ENCODE measurements around the gene DAGLB.

- TF ChIP-seq CTCF (conservative IDR thresholded peaks at IDR 0.05) (no peak), ZFX (IDR thresholded peaks at IDR 0.05) (no peak)
Measured at GRCh38 chr7:6419310-6419773, 28.4 kb downstream of the DAGLB start.
